ENCODE results near the gene OR10A2. TPM values are rescaled to one million over a fixed set of nuclear protein-coding genes. Genes with fewer than 3 reads are reported as not detected.

Gene OR10A2
- not detected in 2 replicates for total RNA-seq

GRCh38 chr11:6862961-6863360 is at the start of gene OR10A2:
Gene OR10A2 (plus strand): TSS chr11:6863057. CDS start chr11:6869755, 6,698 bp downstream.

DNA sequence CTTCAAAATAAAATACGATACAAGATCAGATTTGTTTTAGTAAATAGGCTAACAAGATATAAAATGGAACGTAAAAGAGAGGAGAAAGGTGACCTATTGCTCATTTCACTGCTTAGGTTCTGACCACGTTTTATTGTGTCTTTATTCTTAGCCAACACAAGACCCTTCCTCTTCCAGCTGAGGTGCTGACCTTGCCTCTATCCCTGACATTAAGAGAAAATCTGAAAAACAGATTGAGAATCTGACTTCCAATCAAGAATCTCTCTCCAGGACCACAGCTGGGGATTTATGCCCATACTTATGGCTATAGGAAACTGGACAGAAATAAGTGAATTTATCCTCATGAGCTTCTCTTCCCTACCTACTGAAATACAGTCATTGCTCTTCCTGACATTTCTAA is 17.5 kb upstream of the OR10A2 start, which contains the start of gene OR10A5:
TSS of gene OR10A5 (plus strand) at position 301 of the 400 bp plus-strand sequence. CDS start at position 301, 0 bp downstream.

DNA sequence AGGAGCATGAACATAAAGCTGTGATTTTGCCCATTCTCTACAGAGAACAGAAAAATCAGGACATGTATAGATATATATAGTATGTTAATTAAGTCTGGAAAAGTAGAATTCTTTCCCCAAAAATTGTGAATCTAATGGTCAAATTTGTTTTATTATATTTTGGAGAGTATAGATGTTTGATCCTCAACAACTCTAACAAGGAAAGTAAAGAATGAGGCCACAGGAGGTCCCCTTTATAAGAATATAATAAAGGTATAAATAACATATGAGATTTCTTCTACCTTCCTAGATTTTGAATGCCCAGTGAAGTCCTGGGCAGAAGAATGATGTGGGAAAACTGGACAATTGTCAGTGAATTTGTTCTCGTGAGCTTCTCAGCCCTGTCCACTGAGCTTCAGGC is 13.5 kb downstream of the OR10A2 start, which contains the start of gene OR10A4:
TSS of gene OR10A4 (plus strand) at position 301 of the 400 bp plus-strand sequence. CDS start at position 324, 23 bp downstream.

GRCh38 chr11:6892400-6892799 is 29.5 kb downstream of the OR10A2 start, which contains the start of gene OR2D2:
Gene OR2D2 (minus strand): TSS chr11:6892500. CDS start chr11:6892500, 0 bp downstream.

DNA sequence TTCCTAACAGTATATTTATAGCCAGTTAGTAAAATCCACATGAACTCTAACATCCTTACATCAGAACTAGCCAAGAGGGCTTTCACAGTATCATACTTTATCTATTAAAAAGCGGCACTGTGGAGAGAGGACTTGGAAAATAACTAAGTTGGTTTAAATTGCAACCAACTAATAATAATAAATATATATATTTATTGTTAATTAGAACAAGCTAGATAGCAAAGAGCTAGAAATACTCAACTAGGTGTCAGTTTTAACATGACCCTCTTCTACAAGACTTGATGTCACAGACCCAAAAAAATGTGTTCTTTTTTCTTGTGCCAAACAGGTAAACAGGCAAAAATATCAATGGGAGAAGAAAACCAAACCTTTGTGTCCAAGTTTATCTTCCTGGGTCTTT is 57.8 kb downstream of the OR10A2 start, which contains the start of gene OR2D3:
TSS of gene OR2D3 (plus strand) at position 301 of the 400 bp plus-strand sequence. CDS start at position 301, 0 bp downstream.

Other genes starting within 250 kb of the OR10A2 start
- gene TPP1, start 243.6 kb upstream of the OR10A2 start, total RNA-seq: 55.4 and 57.9 TPM in 2 replicates
- 1.9 and 2.5 TPM in 2 replicates for gene DCHS1, start 207.2 kb upstream of the OR10A2 start, total RNA-seq
- gene MRPL17, start 179.7 kb upstream of the OR10A2 start, total RNA-seq: 36.6 and 44.0 TPM in 2 replicates
- not detected in 2 replicates for gene OR2AG2, start 91.1 kb upstream of the OR10A2 start, total RNA-seq
- gene OR2AG1, start 80.0 kb upstream of the OR10A2 start, total RNA-seq: not detected in 2 replicates
- gene OR6A2, start 63.4 kb upstream of the OR10A2 start, total RNA-seq: 0.65 and 3.4 TPM in 2 replicates
- gene OR10A5, start 17.4 kb upstream of the OR10A2 start, total RNA-seq: not detected in 2 replicates
- gene OR10A4, start 13.6 kb downstream of the OR10A2 start, total RNA-seq: not detected in 2 replicates
- gene OR2D2, start 29.4 kb downstream of the OR10A2 start, total RNA-seq: not detected in 2 replicates
- gene OR2D3, start 57.9 kb downstream of the OR10A2 start, total RNA-seq: not detected in 2 replicates
- gene ZNF215, start 63.4 kb downstream of the OR10A2 start, total RNA-seq: 3.1 and 6.7 TPM in 2 replicates
- 1.8 and 5.8 TPM in 2 replicates for gene ZNF214, start 157.3 kb downstream of the OR10A2 start, total RNA-seq
- gene NLRP14, start 157.4 kb downstream of the OR10A2 start, total RNA-seq: 0.49 TPM in 1 of 2 replicates, not detected in the other
- not detected in 2 replicates for gene RBMXL2, start 225.9 kb downstream of the OR10A2 start, total RNA-seq